COLO668 (cell line): ENCODE results near the gene RADIL.
"Not testable (repeated sequence)": the region's sequence is repeated elsewhere in the genome, so short reads cannot be mapped to it uniquely, and the experiment has no call there.

Experiments used
- DNase-seq: peaks from one replicate; lab custom pipeline; 2025; ENCODE audit not compliant: unreplicated experiment; lab: John Stamatoyannopoulos, UW

Gene RADIL

GRCh38 chr7:4883372-4884144 lies at the start of gene RADIL:
TSS of gene RADIL (minus strand) at chr7:4883716. CDS start at chr7:4878139, 5,577 bp downstream.
- DNase-seq: peak; percentile 77

- peak; percentile 89 for DNase-seq
Observed at GRCh38 chr7:4931943-4932342, 48.4 kb upstream of the RADIL start.

GRCh38 chr7:4929005-4929404 lies 45.5 kb upstream of the RADIL start:
- DNase-seq: no peak

GRCh38 chr7:4928445-4928844 lies 44.9 kb upstream of the RADIL start:
- DNase-seq: no peak

GRCh38 chr7:4919969-4920766 lies 36.7 kb upstream of the RADIL start:
- DNase-seq: peak; percentile 35

- no peak for DNase-seq
Observed at GRCh38 chr7:4916113-4916512, 32.6 kb upstream of the RADIL start.

GRCh38 chr7:4911111-4911828 lies 27.8 kb upstream of the RADIL start:
- DNase-seq: no peak

- DNase-seq: no peak
Observed at GRCh38 chr7:4906682-4907081, 23.2 kb upstream of the RADIL start.

GRCh38 chr7:4905171-4905570 lies 21.7 kb upstream of the RADIL start:
- no peak for DNase-seq

- no peak for DNase-seq
Observed at GRCh38 chr7:4904346-4904745, 20.8 kb upstream of the RADIL start.

GRCh38 chr7:4895766-4896165 lies 12.2 kb upstream of the RADIL start:
- no peak for DNase-seq

- DNase-seq: no peak
Observed at GRCh38 chr7:4894482-4894881, 11.0 kb upstream of the RADIL start.

- DNase-seq: no peak
Observed at GRCh38 chr7:4893929-4894475, 10.5 kb upstream of the RADIL start.

GRCh38 chr7:4893188-4893587 lies 9.7 kb upstream of the RADIL start:
- not testable (repeated sequence) for DNase-seq

- not testable (repeated sequence) for DNase-seq
Observed at GRCh38 chr7:4891522-4891921, 8.0 kb upstream of the RADIL start.

- no peak for DNase-seq
Observed at GRCh38 chr7:4889682-4890081, 6.2 kb upstream of the RADIL start.

- peak; percentile 39 for DNase-seq
Observed at GRCh38 chr7:4888161-4888560, 4.6 kb upstream of the RADIL start.

- DNase-seq: no peak
Observed at GRCh38 chr7:4886671-4887070, 3.2 kb upstream of the RADIL start.

GRCh38 chr7:4885317-4885807 lies 1.8 kb upstream of the RADIL start:
- DNase-seq: no peak

- DNase-seq: no peak
Observed at GRCh38 chr7:4884164-4884563, 648 bp upstream of the RADIL start.

- DNase-seq: no peak
Observed at GRCh38 chr7:4883033-4883371, 514 bp downstream of the RADIL start.
